NCI-H128 (cell line): ENCODE measurements around the gene DNAI4.
A peak's percentile ranks its signal among the peaks of the same experiment; 100 is the strongest.
"Not testable (repeated sequence)": the region's sequence is repeated elsewhere in the genome, so short reads cannot be mapped to it uniquely, and the experiment has no call there.

Experiments
- DNase-seq: peaks from one replicate; lab custom pipeline; 2025; ENCODE audit not compliant: unreplicated experiment; lab: John Stamatoyannopoulos, UW

DNAI4 gene

DNA sequence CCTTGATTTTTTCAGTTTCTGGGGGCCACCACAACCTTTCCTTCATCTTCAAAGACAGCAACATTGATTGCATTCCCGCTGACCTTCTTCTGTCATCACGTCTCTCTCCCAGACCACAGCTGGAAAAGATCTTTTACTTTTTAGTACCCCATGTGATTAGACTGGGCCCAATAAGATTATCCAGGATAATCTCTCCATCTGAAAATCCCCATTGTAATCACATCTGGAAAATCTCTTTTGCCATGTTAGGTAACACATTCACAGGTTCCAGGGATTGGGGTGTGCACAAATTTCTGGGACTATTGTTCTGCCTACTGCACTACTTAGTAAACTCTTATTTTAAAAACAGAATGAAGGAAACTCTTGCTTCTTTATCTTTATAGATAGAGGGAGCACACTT is 76.5 kb downstream of the DNAI4 start:
- DNase-seq: no peak

DNA sequence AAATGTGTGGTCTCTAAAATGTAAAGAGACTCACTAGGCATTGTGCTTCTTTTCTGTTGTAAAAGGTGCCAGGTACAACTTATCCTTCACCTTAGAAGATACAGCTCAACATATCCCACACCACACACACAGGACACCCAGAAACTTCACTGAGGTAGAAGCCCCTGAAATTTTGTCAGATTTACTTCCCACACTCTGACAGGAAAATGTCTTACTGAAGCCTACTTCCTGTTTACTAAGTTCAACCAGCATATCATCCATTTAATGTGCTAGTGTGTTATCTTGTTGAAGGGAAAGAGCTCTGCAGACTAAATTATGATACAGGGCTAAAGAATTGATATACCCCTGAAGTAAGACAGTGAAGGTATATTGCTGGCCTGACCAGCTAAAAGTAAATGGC is 83.7 kb downstream of the DNAI4 start:
- DNase-seq: no peak

DNA sequence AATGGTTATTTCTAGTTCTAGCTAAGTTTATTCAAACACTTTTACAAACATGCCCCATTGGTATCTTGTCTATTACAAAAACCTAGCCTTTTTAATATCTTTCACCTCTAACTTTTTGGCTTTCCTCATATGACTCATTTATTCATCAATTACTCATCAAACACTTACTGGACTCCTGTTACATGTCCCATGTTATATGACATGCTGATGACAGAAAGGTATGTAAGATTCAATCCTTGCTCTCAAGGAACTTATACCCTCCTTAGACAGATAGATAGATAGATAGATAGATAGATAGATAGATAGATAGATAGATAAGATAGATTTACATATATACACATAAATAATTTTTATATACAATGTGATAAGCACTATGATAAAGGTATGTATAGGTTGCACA is 89.7 kb downstream of the DNAI4 start:
- DNase-seq: no peak

DNA sequence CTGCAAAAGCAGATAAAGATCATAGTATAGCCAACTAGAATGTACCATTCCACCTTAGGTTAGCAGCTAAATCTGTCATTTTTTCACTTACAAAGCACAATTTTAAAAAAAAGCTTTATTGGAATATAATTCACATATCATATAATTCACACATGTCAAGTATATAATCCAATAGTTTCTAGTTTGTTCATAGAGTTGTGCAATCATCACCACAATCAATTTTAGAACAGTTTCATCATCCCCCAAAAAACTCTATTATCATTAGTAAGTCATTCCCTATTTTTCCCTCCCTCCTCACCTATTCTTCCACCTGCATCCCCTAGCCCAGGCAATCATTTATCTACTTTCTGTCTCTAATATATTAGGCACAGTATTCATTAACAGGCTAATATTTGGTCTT is 91.5 kb downstream of the DNAI4 start:
- DNase-seq: no peak

DNA sequence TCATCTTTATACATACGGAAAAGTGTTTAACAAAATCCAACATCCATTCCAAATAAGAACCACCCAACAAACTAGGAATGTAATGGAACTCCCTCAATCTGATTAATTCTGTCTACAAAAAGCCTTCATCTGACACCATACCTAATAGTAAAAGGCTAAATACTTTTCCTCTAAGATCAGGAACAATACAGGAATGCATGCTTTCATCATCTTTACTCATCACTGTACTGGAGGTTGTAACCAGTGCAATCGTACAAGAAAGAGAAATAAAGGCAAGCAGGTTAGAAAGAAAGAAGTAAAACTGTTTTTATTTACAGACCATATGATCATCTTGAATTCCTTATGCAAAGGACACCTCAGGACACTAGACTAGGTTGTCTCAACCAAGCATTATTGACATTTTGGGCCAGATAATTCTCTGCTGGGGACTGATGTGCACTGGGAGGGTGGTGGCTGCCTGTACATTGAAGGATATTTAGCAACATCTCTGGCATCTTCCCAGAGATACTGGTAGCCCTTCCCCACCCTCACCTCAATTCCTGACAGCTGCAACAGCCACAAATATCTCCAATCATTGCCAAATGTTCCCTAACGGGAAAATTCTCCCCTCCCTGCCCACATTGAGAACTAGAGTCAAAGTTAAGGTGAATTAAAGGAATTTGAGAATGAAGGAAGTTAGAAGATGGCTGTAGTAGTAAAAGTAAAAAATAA is 93.0 kb downstream of the DNAI4 start:
- no peak for DNase-seq

DNA sequence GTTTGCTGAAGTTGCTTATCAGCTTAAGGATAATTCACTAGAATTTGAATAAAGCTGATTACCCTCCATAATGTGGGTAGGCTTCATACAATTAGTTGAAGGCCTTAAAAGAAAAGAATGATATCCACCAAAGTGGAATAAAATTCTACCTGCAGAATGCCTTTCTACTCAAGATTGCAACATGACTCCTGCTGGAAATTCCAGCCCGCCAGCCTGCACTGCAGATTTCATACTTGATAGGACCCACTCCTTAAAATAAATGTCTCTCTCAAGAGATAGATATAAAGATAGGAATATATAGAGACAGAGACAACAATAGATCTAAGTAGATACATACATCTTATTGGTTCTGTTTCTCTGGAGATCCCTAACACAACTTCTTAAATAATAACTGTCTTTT is 99.9 kb downstream of the DNAI4 start:
- no peak for DNase-seq

DNA sequence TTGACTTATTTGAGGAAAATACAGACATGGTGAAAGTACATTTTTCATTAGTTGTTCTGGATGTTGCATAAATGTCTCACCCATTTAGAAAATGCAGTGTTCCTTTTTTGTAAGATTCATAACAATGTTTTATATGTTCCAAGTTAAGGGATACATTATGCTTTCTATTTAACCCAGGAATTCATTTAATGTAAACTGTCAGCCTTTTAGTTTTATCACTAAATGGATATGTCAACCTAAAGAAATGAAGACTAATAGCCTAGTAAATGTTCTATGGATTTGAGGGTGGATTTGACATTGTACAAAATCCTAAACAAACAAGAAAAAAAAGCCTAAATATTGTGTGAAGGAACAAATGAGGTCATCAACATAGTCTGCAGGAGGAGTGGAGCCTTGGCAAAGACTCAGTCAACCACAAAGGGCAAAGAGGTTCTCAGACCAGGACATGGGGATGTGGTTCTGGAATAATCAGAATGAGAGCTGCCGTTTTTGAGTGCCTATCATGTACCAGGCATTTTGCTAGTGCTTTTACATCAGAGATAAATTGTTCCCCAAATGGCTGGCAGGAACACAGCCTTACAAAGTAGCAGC is 114.8 kb downstream of the DNAI4 start:
- no peak for DNase-seq

DNA sequence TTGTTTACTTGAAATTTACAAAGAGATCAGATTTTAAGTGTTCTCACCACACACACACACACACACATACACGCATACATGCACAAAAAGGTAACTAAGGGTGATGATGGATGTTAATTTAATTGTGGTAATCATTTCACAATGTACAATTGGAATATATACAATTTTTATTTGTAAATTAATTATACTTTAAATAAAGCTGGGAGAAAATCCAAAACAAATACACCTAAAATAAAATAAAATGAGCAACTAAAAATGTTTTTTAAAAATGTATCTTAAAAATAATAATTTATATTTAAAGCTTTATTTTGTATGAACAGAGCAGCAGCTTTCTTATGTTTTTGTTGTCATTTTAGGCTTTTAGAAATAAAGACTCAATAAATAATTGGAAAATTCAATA is 115.4 kb downstream of the DNAI4 start:
- DNase-seq: no peak

DNA sequence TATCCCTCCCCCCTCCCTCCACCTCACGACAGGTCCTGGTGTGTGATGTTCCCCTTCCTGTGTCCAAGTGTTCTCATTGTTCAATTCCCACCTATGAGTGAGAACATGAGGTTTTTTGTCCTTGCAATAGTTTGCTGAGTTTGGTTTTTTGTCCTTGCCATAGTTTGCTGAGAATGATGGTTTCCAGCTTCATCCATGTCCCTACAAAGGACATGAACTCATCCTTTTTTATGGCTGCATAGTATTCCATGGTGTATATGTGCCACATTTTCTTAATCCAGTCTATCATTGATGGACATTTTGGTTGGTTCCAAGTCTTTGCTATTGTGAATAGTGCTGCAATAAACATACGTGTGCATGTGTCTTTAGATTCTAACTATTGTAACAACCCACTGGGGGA is 128.8 kb downstream of the DNAI4 start:
- DNase-seq: not testable (repeated sequence)

DNA sequence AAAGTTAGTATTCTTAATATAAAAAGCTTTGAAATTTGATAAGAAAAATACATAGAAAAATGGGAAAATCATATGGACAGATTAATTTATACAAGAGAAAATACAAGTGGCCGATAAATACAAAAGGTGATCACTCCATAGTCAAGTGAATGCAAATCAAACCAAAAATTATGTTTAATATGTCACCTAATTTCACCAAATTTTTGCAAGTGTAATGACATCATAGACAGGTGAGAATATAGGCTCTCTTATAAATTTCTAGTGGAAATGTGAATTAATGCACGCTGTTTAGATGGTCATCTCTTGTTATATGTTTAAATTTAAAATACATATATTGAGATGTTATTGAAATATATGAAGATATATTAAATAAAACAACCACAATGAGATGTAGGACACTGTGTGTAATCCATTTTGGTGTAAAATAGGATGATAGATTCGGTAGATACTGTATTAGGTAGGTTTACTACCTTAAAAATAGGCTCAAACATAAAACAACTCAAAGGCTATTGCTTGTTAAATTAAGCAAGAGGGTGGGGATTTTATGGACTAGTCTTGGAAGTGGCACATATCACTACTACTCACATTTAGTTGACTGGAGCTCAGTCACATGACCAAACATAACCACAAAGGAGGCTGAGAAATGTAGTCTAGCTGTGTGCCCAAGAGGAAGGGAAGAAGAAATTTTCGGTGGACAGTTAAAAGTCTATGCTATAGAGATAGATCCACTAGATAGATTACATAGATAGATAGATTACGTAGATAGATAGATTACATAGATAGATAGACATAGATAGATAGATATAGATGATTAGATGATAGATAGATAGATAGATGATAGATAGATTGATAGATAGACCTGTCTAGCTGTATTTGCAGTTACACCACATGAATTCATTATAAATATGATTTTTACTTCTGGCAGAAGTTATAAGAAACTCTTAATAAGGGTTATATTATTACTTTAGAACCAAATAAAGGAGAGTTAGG is 132.7 kb downstream of the DNAI4 start:
- DNase-seq: no peak

DNA sequence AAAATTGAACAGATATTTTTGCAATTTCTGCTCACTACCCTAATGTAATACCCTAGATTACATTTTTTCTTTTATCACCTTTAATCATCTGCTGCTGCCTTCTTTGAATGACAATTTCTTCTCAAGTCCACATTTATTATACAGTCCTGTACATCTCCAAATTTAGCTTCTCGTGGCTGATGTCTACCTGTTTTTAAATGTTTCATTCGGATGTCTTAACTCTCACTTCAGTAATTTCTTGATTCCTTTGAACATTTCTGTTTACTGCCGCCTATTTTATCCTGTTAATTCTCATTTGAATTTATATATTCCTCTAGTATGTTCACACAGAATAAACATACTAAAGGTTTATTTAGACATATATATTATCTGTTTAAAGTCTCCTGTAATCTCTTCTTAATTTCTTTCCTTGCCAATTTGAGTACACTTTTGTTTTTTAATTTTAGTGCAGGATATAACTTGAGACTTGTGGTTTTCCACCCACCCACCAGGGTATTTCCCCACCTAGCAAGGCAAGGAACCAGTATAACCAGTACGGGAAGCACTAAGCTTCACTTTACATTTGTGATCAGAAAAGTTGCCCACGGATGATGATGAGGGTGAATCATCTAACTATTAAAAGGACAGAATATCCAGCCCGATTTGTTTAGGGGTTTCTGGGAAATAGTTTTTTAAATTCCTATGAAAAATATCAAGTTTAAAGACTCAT is 136.3 kb downstream of the DNAI4 start:
- DNase-seq: no peak

DNA sequence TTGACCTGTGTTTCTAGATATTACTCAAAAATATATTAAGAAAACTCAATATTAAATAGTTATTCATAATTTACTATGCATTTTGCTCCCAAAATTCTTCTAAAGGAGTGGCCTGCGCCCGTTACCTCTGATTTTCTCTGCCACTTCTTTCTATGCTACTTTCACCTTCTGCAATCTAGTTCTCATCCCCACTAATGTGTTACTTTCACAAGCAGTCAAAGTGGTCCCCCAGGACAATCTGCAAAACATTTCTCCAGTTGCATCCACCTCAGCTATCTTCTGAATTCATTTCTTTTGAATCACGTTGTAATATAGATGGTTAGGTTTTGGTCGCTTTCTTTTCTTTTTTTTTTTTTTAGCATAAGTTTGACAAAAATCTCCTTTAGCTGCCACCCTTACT is 137.0 kb downstream of the DNAI4 start:
- no peak for DNase-seq

DNA sequence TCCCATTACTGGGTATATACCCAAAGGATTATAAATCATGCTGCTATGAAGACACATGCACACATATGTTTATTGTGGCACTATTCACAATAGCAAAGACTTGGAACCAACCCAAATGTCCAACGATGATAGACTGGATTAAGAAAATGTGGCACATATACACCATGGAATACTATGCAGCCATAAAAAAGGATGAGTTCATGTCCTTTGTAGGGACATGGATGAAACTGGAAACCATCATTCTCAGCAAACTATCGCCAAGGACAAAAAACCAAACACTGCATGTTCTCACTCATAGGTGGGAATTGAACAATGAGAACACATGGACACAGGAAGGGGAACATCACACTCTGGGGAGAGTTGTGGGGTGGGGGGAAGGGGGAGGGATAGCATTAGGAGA is 138.9 kb downstream of the DNAI4 start:
- not testable (repeated sequence) for DNase-seq

DNA sequence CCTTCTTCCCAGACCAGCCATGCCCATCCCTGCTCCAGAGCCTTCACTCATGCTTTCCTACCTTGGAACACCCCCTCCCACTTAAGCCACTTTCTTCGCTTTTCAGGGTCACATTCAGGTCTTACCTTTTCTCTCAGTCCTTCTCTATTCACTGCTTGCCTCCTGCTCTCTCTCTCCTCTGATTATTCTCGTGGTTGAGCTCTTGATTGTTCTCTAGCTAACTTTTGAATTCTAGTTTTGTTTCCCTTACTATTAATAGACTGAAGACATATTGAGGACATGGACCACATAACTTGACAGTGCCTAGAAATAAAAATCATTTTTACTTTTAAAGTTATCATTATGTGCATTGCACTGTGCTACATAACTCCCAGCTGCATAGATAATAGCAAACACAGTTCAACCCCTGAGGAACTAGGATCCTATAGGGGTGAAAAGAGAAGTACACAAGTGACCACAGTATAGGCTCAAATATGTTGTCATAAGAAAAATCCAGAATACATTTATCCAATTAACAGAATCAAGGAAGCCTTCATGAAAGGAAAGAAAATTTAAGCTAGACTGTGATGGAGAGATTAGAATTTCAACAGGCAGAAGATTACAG is 145.1 kb downstream of the DNAI4 start:
- no peak for DNase-seq

DNA sequence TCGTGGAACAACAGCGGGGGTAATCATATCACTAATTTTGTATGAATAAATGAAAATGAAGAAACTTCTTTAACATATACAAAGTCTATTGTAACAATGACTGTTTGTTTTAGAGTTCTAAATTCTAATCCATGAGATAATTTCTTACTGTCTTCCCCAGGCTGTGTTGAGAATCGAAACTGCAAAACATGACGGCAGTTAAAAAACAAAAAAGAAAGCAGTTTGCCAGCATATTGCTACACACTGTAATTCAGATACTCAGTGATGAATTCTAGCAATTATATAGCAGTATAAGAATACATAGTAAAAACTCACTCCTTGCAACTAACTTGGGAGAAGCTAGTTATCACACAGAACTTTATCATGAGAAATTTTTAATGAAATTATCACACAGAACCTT is 145.7 kb downstream of the DNAI4 start:
- DNase-seq: no peak

DNA sequence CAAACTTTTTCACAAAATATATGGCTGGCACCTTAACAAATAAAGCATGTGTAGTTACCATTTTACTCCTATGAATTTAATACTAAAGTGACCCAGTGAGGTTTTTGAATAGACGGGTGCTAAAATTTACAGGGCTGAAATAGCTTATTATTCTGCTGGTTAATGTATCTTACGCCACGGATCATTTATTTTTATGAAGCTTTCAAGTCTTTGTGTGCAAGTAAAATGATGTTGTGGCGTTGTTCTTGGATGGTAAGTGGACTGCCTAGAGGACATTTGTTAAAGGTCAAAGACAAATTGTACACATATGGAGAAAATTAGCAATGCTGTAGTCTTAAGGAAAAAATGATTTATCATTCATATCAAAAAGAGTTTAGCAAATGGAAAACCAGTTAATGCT is 146.4 kb downstream of the DNAI4 start:
- peak; percentile 52 for DNase-seq

DNA sequence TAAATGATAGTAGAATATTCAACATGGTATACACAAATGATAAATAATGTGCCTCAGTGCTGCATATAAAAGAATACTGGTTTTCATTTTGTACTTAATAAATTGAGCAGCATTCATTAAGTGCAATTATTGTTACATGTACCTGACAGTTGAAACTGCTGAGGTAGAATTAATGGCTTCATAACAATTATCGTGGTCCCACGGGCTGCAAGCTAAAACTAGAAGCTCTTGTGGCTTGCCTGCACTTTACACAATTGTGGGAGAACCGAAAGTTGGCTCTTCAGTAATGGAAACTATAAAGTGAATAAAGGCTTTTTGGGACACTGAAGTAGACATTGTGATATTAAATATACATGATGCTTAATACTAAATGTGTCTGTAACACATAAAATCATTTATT is 146.8 kb downstream of the DNAI4 start:
- peak; percentile 53 for DNase-seq

DNA sequence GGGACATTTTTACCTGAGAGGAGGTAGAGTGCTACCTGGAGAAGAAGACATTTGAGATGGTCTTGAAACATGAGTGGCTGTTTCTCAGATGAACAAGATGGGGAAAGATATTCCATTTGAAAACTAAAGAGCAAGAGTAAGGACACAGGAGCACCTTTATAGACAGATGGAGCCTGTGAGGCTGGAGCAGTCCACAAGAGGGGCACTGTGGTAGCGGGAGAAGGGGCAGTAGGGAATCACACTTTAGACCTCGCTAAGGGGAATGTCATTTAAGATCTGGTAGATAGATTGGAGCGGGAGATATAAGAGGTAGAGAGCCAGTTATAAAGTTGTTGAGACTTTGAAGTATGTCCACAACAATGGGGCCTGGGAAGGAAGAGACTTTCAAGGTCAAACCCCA is 149.0 kb downstream of the DNAI4 start:
- no peak for DNase-seq

DNA sequence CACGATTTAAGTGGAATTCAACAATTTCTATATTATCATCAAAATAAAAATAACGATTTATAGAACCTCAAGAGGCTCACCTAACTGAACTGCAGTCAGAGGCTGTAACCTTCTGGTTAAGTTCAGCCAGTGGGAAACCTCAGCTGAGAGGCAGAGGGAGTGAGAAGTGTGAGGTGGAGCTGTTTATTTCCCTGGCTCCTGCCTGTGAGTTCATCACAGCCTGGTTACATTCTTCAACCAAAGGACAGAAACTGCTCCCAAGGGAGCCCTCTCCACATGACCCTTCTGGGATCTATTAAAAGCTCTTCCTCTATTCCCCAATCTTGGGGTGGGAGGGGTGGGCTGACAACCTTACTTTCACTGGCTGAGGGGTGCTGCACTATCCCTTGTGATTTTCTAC is 150.2 kb downstream of the DNAI4 start:
- no peak for DNase-seq

DNA sequence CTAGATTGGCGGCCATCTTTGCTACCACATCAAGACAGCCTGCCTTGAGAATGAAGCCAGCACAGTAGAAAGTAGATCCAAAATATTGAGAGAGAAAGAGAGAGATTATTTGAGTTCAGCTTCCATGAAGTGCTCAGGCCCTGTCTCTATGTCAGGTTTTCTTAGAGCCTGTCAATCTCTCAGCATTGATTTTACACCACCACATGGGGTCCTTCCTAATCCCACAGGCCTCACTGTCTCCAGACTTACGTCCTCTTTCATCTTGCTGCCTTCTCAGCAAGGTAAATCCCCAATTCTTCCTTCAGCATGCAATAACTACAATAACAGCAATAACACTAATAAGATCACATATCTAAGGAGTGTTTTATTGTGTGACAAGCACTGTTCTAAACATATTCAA is 151.4 kb downstream of the DNAI4 start:
- DNase-seq: no peak

DNA sequence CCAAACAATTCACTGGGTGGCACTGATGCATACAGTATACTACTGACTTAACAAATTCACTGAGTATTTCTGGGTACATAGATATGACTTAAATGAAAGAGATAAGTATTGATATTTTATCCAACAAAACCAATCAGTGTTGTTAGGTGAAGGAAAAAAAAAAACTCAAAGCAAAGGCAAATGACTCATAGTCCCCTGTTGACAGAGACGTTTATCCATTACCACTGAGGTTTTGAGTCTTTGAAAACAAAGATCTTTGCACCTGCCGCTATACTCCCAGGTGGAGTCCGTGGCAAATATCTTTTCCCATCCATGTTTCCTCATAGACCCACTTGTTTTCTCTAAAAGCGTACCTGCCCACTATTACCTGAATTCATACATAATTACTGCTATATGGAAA is 154.0 kb downstream of the DNAI4 start:
- DNase-seq: no peak
